LNCaP clone FGC (cell line): ENCODE results near the gene TP53TG5.

Experiments used
- DNase-seq: peaks from one replicate; pipeline ENCODE4 v3.0.0-alpha.2; 2011; ENCODE audit warnings: low read depth
- H3K4me3 ChIP-seq: 2 replicates; pipeline ENCODE4 v1.5.1; 2011; ENCODE audit warnings: mild to moderate bottlenecking, low read depth, low read length, control low read depth
- TF ChIP-seq, protein P1 (sequence below): IDR thresholded peaks from 2 replicates; pipeline ENCODE4 v1.5.1; 2012; ENCODE audit warnings: mild to moderate bottlenecking; ENCODE audit not compliant: control insufficient read depth, insufficient read depth; ENCODE audit errors: extremely low read depth

TP53TG5 gene

DNA sequence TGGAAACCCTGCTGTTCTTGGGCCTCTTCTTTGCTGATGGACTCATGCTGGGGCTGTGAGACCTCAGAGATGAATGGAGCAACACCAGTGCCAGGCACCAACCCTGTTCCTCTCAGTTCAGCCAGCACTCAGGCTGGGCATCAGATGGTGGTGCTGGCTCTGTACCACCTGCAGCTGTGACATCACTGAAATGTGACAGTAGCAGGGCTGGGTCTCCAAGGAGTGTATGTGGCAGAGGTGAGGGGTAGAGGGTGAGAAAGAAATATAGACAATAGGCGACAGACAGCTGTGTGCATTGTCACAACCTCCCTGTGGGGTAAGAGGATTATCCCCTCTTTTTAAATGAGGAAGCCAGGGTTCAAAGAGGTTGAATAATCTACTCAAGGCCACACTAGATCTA, at the start of gene TP53TG5:
Gene TP53TG5 (minus strand): TSS at position 135 of the 400 bp plus-strand sequence. CDS start 89 bp downstream, at position 46.
- TF ChIP-seq, protein P1, sequence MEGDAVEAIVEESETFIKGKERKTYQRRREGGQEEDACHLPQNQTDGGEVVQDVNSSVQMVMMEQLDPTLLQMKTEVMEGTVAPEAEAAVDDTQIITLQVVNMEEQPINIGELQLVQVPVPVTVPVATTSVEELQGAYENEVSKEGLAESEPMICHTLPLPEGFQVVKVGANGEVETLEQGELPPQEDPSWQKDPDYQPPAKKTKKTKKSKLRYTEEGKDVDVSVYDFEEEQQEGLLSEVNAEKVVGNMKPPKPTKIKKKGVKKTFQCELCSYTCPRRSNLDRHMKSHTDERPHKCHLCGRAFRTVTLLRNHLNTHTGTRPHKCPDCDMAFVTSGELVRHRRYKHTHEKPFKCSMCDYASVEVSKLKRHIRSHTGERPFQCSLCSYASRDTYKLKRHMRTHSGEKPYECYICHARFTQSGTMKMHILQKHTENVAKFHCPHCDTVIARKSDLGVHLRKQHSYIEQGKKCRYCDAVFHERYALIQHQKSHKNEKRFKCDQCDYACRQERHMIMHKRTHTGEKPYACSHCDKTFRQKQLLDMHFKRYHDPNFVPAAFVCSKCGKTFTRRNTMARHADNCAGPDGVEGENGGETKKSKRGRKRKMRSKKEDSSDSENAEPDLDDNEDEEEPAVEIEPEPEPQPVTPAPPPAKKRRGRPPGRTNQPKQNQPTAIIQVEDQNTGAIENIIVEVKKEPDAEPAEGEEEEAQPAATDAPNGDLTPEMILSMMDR = no peak
- DNase-seq = no peak
- H3K4me3 ChIP-seq = no peak within 1 kb of the TSS

DNA sequence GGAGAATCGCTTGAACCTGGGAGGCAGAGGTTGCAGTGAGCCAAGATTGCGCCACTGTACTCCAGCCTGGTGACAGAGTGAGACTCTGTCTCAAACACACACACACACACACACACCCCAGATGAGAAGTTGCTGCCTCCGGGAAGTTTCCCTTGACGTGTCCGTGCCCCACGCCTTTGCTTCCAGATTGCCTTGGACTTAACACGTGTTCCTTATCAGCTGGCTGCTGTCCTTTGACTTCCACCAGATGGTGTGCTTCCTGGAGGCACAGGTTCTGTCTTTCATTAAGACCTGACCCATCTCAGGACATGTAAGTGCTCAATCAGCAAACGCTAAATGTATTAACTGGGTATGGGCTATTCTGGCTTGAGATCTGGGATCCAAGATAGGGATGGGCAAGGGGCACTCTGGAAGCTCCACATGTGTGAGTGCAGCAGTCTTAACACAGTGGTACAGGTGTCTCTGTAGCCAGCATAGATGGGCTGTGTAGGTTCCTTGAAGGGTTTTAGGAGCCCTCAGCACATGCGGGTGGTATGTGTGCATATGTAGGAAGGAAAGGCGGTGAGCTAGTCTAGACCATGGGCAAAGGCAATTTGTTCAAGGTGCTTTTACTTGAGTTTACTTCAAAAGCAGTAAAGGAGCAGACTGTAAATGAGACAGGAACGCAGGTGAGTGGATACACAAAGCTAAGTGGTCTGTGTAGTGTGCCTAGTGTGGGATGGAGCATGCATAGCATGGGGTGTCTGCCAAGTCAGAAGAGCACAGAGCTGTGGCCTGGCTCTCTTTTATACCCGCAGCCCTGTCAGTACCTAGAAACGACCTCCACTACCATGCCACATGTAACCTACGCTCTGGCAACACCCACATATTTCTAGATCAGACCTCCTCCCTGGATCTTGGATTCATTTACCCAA, 49.4 kb upstream of the TP53TG5 start:
- H3K4me3 ChIP-seq = no peak overlapping the region
- TF ChIP-seq, protein P1 = no peak
- DNase-seq = no peak

DNA sequence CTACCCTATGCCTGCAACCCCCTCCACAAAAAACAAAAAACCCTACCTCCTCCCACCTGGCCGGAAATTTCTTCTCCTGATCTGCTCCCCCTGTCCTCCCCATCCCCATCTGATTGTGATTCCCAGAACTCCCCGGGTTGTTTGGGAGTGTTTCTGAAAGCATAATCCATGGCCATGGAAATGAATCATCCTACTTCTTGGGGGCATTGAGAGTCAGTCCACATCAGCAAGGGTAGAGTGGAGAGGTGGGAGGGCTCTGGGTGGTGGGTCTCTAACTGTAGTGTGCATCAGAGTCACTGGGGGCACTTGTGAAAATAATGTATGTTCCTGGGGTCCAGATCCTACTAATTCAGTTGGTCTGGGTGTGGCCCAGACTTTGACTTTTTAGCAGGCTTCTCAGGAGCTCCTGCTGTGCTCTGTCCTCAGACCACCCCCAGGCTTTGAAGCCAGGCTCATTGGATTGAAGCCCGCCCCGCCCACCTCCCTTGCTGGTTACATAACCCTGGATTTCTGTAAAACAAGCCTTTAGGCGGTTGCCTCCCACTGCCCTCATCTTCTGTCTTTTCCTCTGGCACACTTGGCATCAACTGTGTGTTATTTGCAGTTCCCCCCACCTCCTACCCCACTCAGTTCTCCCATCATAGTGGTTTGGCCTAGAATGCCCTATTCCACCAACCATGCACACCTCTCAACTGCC, 48.3 kb upstream of the TP53TG5 start:
- TF ChIP-seq, protein P1 = no peak
- no peak for DNase-seq
- no peak overlapping the region for H3K4me3 ChIP-seq

GRCh38 chr20:45425561-45425960, 47.4 kb upstream of the TP53TG5 start:
- no peak for DNase-seq
- TF ChIP-seq, protein P1 = no peak

DNA sequence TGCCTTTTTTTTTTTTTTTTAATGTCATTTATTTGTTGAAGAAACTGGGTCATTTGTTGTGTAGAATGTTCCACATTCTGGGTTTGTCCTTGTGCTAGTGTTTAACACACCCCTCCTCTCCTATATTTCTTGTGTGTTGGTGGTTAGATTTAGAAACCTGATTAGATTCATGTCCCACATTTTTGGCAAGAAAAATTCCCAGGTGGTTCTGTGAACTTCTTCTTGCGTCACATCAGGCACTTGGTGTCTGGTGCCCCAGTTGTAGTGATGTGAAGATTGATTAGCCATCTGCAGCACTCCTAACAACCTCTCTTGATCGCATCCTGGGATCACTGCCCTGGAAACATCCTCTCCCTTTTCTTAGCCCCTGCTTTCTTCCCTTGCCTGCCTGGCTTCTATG, 45.6 kb upstream of the TP53TG5 start:
- H3K4me3 ChIP-seq = no peak overlapping the region
- TF ChIP-seq, protein P1 = no peak
- no peak for DNase-seq

More at GRCh38 chr20:45425561-45425960, 47.4 kb upstream of the TP53TG5 start:
- H3K4me3 ChIP-seq = no peak overlapping the region

GRCh38 chr20:45420125-45420524, 42.0 kb upstream of the TP53TG5 start:
- H3K4me3 ChIP-seq = no peak overlapping the region
- TF ChIP-seq, protein P1 = no peak
- DNase-seq = no peak
